Heart right ventricle (tissue), 16 donors: ENCODE data around the gene PCBP4. TPM values are rescaled to one million over a fixed set of nuclear protein-coding genes. Genes with fewer than 3 reads are reported as not detected.

Source experiments
- ATAC-seq, 8 donors: fragments of 200-7000 bp; cut with Tn5 transposase; one replicate each; pipeline ENCODE4 v1.9.1; 2020; ENCODE audit warnings: mild to moderate bottlenecking in 8 of 8, moderate library complexity in 8 of 8, moderate number of reproducible peaks in 1 of 8
- DNase-seq, 2 donors: peaks; one replicate each; pipeline ENCODE4 v3.0.0-alpha.2; 2020
- H3K27ac ChIP-seq, 10 donors: fragments of 200-600 bp; sonication (generic) in 2 of 10; one replicate each; pipeline versions ENCODE4 v1.5.0 to v1.8.0; 2020 to 2022; ENCODE audit warnings: mild to moderate bottlenecking in 3 of 10
- H3K27me3 ChIP-seq, 7 donors: fragments of 200-600 bp; one replicate each; pipeline ENCODE4 v1.8.0; 2021 to 2022; ENCODE audit warnings: mild to moderate bottlenecking in 2 of 7
- H3K36me3 ChIP-seq, 9 donors: fragments of 200-600 bp; sonication (generic) in 1 of 9; one replicate each; pipeline versions ENCODE4 v1.5.0 to v1.8.0; 2020 to 2022; ENCODE audit warnings: mild to moderate bottlenecking in 2 of 9
- H3K4me1 ChIP-seq, 9 donors: fragments of 200-600 bp; sonication (generic) in 1 of 9; one replicate each; pipeline versions ENCODE4 v1.5.0 to v1.8.0; 2020 to 2022; ENCODE audit warnings: mild to moderate bottlenecking in 4 of 9
- H3K4me3 ChIP-seq, 10 donors: fragments of 200-600 bp; sonication (generic) in 2 of 10; one replicate each; pipeline versions ENCODE4 v1.5.0 to v1.8.0; 2020 to 2022; ENCODE audit warnings: mild to moderate bottlenecking in 7 of 10, moderate library complexity in 2 of 10
- H3K9me3 ChIP-seq, 11 donors: fragments of 200-600 bp in 10 of 11; sonication (generic) in 2 of 11; one replicate each; pipeline versions ENCODE4 v1.5.0 to v1.8.0; 2013 to 2022; ENCODE audit warnings: mild to moderate bottlenecking in 2 of 11, control low read depth in 1 of 11, moderate library complexity in 1 of 11
- WGBS, 2 donors: extraction: QIAGEN DNeasy Blood & Tissue Kit; methylation state at CpG; one replicate each; pipeline ENCODE4 v1.1.7; 2013; ENCODE audit warnings: inconsistent platforms in 1 of 2; 5-methylcytosine and 5-hydroxymethylcytosine counted together
- intact Hi-C, 10 donors: fragments of 100-400 bp; cut with DNase I; formaldehyde crosslinking; loops; one replicate each; pipeline versions ENCODE4 v1.11.1 to v1.14.2; 2022
- polyA plus RNA-seq, 2 donors: library from polyadenylated mRNA; stranded (reverse); fragments of 200-250 nt; gene quantifications; one replicate each; pipeline ENCODE4 v1.2.3, GENCODE V29; 2013
- total RNA-seq, 10 donors: library from RNA; stranded (reverse); fragmentation: NEBNext Ultra II Directional in 3 of 10; extraction: Animal tissue kit (Norgen Biotek cat#: 25700) in 3 of 10; gene quantifications; one replicate each; pipeline versions ENCODE4 v1.2.1 to v1.2.4, GENCODE V29; 2021 to 2023
- TF ChIP-seq, protein P1 (sequence below), 9 donors: fragments of 200-600 bp; sonication (generic) in 2 of 9; IDR thresholded peaks; one replicate each; pipeline versions ENCODE4 v1.5.0 to v1.8.0; 2021 to 2022; ENCODE audit warnings: antibody characterized with exemption in 9 of 9, mild to moderate bottlenecking in 5 of 9, moderate library complexity in 1 of 9
- donor health status: Arrhythmogenic right ventricular cardiomyopathy.
- donor health status: ischemic (EF 13 %, LVEDD 7.1; RV severe dilation, severe dysfunction).
- donor health status: healthy with polysubstance abuse.
- donor health status: DM: no; HTN: yes; CAD: no.
- donor health status: DM: no; HTN: no; CAD: no.
- donor health status: ischemic (EF 25% LVEDD 6.9; RV normal size, moderate dysfunction).
- donor health status: ischemic (EF 25% LVEDD 5.7; RV mildly dilated, moderate dysfunction).
- donor health status: healthy.
- donor health status: DM: yes; HTN: yes; CAD: no.
- donor health status: Ischemic cardiomyopathy.
- donor health status: ischemic (EF 35%, LVEDD 5.7; RV mildly dilated, moderate dysfunction).
- donor health status: nonischemic (EF 11% LVEDD 7.7; RV severe dilation, severe dysfunction).
- donor health status: DM: yes; HTN: yes; CAD: no.
- donor health status: PGD.
- donor health status: ischemic (EF 29% LVEDD 5.4; RV normal size, mild dysfunction).
- donor health status: nonischemic (EF 23%, LVEDD 6.1; RV moderate dilation, normal function).

PCBP4 gene
- total and polyA plus RNA-seq, 12 donors: 55.1 to 123 (median 62.2) TPM

- Histone ChIP-seq H3K27ac (peak within 1 kb of the TSS; percentile 93 to 98 (median 96)), H3K36me3 (peaks cover 0 to 8% (median 0%) of the 10 kb centered on the region in 9 donors), H3K4me3 (peak within 1 kb of the TSS; percentile 46 to 87 (median 68)), H3K4me1 (peaks cover 10 to 40% (median 31%) of the 10 kb centered on the region in 9 donors), H3K27me3 (no peaks in the 10 kb centered on the region), H3K9me3 (no peaks in the 10 kb centered on the region)
- WGBS, 2 donors: 0 to 1% methylated on average over 63 of the region's 63 CpGs
- peak; percentile 56 to 81 for DNase-seq
- intact Hi-C loops: loop anchor here in 8 of 10 donors (1.0 to 2.0 kb wide), 2 partner anchors 32 to 33 kb away; partner anchors contain the start of gene PARP3 (in 8 of the 8)
- ATAC-seq: peak; percentile 73 to 83 (median 78)
- TF ChIP-seq, protein P1, sequence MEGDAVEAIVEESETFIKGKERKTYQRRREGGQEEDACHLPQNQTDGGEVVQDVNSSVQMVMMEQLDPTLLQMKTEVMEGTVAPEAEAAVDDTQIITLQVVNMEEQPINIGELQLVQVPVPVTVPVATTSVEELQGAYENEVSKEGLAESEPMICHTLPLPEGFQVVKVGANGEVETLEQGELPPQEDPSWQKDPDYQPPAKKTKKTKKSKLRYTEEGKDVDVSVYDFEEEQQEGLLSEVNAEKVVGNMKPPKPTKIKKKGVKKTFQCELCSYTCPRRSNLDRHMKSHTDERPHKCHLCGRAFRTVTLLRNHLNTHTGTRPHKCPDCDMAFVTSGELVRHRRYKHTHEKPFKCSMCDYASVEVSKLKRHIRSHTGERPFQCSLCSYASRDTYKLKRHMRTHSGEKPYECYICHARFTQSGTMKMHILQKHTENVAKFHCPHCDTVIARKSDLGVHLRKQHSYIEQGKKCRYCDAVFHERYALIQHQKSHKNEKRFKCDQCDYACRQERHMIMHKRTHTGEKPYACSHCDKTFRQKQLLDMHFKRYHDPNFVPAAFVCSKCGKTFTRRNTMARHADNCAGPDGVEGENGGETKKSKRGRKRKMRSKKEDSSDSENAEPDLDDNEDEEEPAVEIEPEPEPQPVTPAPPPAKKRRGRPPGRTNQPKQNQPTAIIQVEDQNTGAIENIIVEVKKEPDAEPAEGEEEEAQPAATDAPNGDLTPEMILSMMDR (IDR thresholded peaks at IDR 0.05): peak in 2 of 9 donors; percentile 7 to 8
Measured at GRCh38 chr3:51974963-51975851, 8.0 kb upstream of the PCBP4 start, which contains the start of gene ABHD14A. Gene ABHD14A (plus strand): TSS chr3:51975064. CDS start chr3:51975136, 72 bp downstream.

DNA sequence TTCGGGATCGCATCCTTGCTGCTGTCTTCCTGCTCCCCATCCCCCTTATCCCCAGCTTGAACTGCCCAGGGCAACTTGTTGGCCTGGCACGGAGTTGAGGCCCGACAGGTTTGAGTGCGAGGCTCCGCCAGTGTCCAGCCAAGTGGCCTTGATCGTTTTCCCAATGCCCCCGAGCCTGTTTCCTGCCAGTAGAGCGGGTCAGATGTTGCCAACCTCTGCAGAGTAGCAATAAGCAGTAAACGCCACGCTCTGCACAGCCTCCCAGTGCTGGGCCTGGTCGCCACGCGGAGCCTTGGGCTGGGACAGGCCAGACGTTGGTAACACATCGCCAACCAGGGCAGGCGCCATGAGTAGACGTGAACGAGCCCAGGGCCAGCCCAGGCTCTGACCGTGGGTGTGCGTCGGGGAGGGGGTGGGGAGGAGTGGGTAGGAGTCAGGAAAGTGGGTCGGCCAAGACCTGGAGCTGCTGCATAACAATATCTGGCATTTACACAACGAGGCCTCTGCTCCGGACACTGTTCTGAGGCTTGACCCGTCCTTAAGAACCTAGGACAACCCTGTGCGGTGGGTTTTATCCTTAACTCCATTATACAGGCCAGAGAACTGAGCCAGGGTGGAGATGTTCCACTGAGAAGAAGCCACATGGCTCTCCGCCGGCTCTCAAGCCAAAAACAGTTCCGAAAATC is 7.2 kb upstream of the PCBP4 start:
- Histone ChIP-seq H3K4me1 (peaks cover 10 to 46% (median 31%) of the 10 kb centered on the region in 9 donors), H3K27me3 (no peaks in the 10 kb centered on the region), H3K27ac (peak overlapping the region; percentile 93 to 98 (median 96)), H3K36me3 (peaks cover 0 to 14% (median 0%) of the 10 kb centered on the region in 9 donors), H3K9me3 (no peaks in the 10 kb centered on the region), H3K4me3 (peak overlapping the region; percentile 35 to 87 (median 68))
- ATAC-seq: peak; percentile 10 to 43 (median 26)
- TF ChIP-seq, protein P1 (IDR thresholded peaks at IDR 0.05): peak in 4 of 9 donors; percentile 3 to 54 (median 29)
- WGBS, 2 donors: 17 to 23% methylated on average over 28 to 30 of the region's 30 CpGs
- intact Hi-C loops: loop anchor here in 8 of 10 donors (1.0 to 2.0 kb wide), 2 partner anchors 32 kb away; partner anchors contain the start of gene PARP3 (in 8 of the 8)
- peak in 1 of 2 donors; percentile 50 for DNase-seq

- Histone ChIP-seq H3K36me3 (peaks cover 0 to 16% (median 0%) of the 10 kb centered on the region in 9 donors), H3K9me3 (no peaks in the 10 kb centered on the region), H3K4me1 (peaks cover 13 to 63% (median 46%) of the 10 kb centered on the region in 9 donors), H3K27ac (no peak overlapping the region), H3K27me3 (peaks cover 0 to 12% (median 0%) of the 10 kb centered on the region in 7 donors), H3K4me3 (no peak overlapping the region)
- intact Hi-C loops: no loop called here
- TF ChIP-seq, protein P1 (IDR thresholded peaks at IDR 0.05): no peak
- no peak for DNase-seq
- no peak for ATAC-seq
- 92 to 96% methylated on average over 11 of the region's 11 CpGs for WGBS, 2 donors
Measured at GRCh38 chr3:51971350-51971749, 4.1 kb upstream of the PCBP4 start.
